Chondrocyte (in vitro differentiated cells): ENCODE data around the gene COPB2. TPM values are rescaled to one million over a fixed set of nuclear protein-coding genes. Genes with fewer than 3 reads are reported as not detected.
"Not testable (repeated sequence)": the region's sequence is repeated elsewhere in the genome, so short reads cannot be mapped to it uniquely, and the experiment has no call there.

Source experiments
- DNase-seq: peaks from one replicate; pipeline ENCODE4 v3.0.0; 2021; ENCODE audit warnings: mixed read lengths, low spot score
- H3K27ac Mint-ChIP-seq: one replicate; pipeline ENCODE4 v1.8.0; 2021; ENCODE audit warnings: mild to moderate bottlenecking, moderate library complexity, mixed read lengths; ENCODE audit not compliant: unreplicated experiment
- H3K27me3 Mint-ChIP-seq: 2 replicates; pipeline ENCODE4 v1.8.0; 2021; ENCODE audit warnings: low read depth, mixed read lengths
- H3K36me3 Mint-ChIP-seq: 2 replicates; pipeline ENCODE4 v1.8.0; 2021; ENCODE audit warnings: low read depth, mixed read lengths
- H3K4me1 Mint-ChIP-seq: 2 replicates; pipeline ENCODE4 v1.8.0; 2021; ENCODE audit warnings: low read depth, mild to moderate bottlenecking, mixed read lengths
- H3K4me3 Mint-ChIP-seq: one replicate; pipeline ENCODE4 v1.8.0; 2021; ENCODE audit warnings: mild to moderate bottlenecking, moderate library complexity, mixed read lengths; ENCODE audit not compliant: unreplicated experiment
- H3K9me3 Mint-ChIP-seq: 2 replicates; pipeline ENCODE4 v1.8.0; 2021; ENCODE audit warnings: low read depth, mixed read lengths
- total RNA-seq: library from RNA; stranded (reverse); gene quantifications from 3 replicates; pipeline ENCODE4 v1.2.1, GENCODE V29; 2021
- TF ChIP-seq, protein P1 (sequence below): fragments of 200-600 bp; sonication (generic); IDR thresholded peaks from 2 replicates; pipeline ENCODE4 v1.5.0; 2021; ENCODE audit warnings: antibody characterized with exemption, mild to moderate bottlenecking, moderate library complexity

The COPB2 gene
- total RNA-seq, 1 donor from 2014 or later: 180 TPM

DNA sequence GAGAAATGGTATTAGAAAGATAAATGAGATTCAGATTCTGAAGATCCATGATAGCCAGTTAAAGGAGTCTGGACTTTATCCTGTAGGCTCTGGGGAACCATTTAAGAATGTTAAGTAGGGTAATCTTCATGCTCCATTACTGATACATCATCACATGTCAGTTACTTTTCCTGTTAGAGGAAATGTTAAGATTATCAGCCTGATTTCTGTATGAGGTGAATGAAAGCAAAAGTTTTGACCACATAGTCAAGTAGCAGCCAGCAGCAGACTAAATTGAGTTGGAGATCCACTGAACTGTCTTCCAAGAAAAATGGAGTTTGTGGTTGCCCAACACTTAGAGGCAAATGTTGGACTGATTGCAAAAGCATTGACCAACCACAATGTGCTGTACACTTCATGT, 4.7 kb upstream of the COPB2 start:
- Mint-ChIP-seq H3K9me3 (no peaks in the 10 kb centered on the region), H3K4me1 (peaks cover 18% of the 10 kb centered on the region), H3K36me3 (no peaks in the 10 kb centered on the region), H3K27ac (no peak overlapping the region), H3K27me3 (no peaks in the 10 kb centered on the region), H3K4me3 (no peak overlapping the region)
- TF ChIP-seq, protein P1, sequence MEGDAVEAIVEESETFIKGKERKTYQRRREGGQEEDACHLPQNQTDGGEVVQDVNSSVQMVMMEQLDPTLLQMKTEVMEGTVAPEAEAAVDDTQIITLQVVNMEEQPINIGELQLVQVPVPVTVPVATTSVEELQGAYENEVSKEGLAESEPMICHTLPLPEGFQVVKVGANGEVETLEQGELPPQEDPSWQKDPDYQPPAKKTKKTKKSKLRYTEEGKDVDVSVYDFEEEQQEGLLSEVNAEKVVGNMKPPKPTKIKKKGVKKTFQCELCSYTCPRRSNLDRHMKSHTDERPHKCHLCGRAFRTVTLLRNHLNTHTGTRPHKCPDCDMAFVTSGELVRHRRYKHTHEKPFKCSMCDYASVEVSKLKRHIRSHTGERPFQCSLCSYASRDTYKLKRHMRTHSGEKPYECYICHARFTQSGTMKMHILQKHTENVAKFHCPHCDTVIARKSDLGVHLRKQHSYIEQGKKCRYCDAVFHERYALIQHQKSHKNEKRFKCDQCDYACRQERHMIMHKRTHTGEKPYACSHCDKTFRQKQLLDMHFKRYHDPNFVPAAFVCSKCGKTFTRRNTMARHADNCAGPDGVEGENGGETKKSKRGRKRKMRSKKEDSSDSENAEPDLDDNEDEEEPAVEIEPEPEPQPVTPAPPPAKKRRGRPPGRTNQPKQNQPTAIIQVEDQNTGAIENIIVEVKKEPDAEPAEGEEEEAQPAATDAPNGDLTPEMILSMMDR: no peak
- DNase-seq: no peak

DNA sequence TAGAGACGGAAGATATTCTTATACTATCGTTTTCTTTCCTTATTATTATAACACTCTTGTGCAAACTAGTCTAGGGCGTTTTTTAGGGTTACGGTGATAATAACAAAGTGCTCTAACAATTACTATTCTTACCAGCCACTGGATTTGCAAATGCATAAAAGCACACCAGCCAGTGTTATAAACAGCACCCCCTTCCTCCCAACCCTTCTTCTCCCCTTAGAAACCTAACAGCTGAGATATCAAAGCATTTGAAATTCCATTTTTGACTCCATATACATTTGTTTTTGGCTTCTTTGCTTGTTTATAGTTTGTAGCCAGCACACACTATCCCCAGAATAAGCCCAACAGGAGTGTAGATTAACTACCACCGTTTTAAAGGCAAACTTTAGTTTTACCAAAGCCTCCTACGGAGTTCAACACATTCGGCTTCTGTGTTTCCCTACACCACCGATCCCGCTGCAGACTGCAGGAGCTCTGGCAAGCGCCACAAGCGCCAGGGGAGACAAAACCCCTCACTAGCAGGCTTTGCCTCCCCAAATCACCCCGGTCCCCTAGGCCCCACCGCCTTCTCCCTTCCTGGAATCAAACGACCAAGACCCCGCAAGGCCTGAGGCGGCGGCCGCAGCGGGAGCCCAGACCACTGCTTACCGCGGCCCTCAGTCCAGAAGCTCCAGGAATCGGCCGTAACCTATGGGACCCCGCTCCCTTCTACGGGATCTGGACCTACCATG, 461 bp downstream of the COPB2 start:
- H3K4me3 Mint-ChIP-seq: peak overlapping the region; percentile 95
- DNase-seq: no peak
- H3K27ac Mint-ChIP-seq: peak overlapping the region; percentile 100
- H3K4me1 Mint-ChIP-seq: peaks cover 64% of the 10 kb centered on the region
- TF ChIP-seq, protein P1: peak; percentile 27
- no peaks in the 10 kb centered on the region for H3K9me3 Mint-ChIP-seq
- H3K27me3 Mint-ChIP-seq: no peaks in the 10 kb centered on the region
- H3K36me3 Mint-ChIP-seq: no peaks in the 10 kb centered on the region

DNA sequence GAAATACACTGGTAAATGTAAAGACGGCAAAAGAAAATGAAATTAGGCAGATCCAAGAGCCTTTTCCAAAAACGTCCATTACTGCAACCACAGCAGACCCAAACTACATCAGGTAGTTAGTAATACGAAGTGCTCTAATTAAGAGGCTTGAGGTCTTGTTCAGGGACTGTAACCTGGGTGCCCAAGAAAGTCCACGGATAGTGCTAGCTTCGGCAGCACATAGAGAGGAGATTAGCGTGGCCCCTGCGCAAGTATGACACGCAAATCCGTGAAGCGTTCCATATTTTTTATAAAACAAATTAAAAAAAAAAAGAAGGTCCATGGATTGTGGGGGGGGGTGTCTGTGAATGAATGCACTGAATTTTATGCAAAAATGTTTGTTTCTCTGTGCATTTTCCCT, 1.4 kb downstream of the COPB2 start:
- Mint-ChIP-seq H3K4me3 (peak overlapping the region; percentile 95), H3K27me3 (no peaks in the 10 kb centered on the region), H3K4me1 (peaks cover 67% of the 10 kb centered on the region), H3K36me3 (no peaks in the 10 kb centered on the region), H3K27ac (no peak overlapping the region), H3K9me3 (no peaks in the 10 kb centered on the region)
- DNase-seq: no peak
- TF ChIP-seq, protein P1: no peak

DNA sequence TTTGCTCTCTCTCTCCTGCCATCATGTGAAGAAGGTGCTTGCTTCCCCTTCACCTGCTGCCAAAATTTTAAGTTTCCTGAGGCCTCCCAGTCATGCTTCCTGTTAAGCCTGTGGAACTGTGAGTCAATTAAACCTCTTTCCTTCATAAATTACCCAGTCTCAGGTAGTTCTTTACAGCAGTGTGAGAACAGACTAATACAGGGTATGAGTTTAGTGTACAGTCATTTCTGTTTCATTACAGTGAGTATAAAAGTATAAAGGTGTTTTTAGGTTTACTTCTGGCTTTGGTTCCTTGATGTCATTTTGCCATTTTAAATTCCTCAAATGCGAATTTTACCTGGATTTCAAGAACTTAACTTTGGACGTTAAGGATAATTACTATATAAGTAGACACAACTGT, 7.2 kb downstream of the COPB2 start:
- peaks cover 21% of the 10 kb centered on the region for H3K36me3 Mint-ChIP-seq
- DNase-seq, H3K9me3 Mint-ChIP-seq, H3K4me3 Mint-ChIP-seq, H3K27ac Mint-ChIP-seq, H3K27me3 Mint-ChIP-seq: not testable (repeated sequence)
- H3K4me1 Mint-ChIP-seq: peaks cover 47% of the 10 kb centered on the region

DNA sequence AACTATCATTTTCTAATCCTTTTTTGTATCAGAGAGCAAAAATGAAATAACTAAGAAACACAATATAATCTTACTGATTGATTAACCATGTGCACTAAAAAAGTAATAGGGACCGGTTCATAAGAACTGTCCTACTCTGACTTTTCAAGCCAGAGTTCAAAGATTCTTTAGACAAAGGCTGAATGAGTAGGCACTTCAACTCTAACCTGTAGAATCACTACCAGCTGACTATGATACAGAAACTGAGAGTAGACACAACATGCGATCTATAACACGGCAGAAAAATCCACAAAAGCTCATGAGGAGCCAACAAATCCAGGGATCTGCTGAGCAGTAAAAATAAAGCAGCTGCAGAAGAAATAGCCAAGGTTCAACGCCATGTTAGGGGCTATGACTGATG, 8.9 kb downstream of the COPB2 start:
- TF ChIP-seq, protein P1: no peak
- H3K27ac Mint-ChIP-seq: peak overlapping the region; percentile 34
- no peaks in the 10 kb centered on the region for H3K9me3 Mint-ChIP-seq
- no peaks in the 10 kb centered on the region for H3K27me3 Mint-ChIP-seq
- no peak for DNase-seq
- peaks cover 25% of the 10 kb centered on the region for H3K36me3 Mint-ChIP-seq
- peaks cover 29% of the 10 kb centered on the region for H3K4me1 Mint-ChIP-seq
- no peak overlapping the region for H3K4me3 Mint-ChIP-seq
